Brain microvascular endothelial cell (primary cell): ENCODE data around the gene FERMT1.

ENCODE experiments used
- DNase-seq: peaks from one replicate; pipeline ENCODE4 v3.0.0-alpha.2; 2020
- H3K27ac ChIP-seq: fragments of 250-450 bp; sonication (Bioruptor Pico); 2 replicates; pipeline ENCODE4 v1.5.1; 2020; ENCODE audit warnings: mild to moderate bottlenecking, moderate library complexity
- H3K27me3 ChIP-seq: fragments of 250-450 bp; sonication (Bioruptor Pico); replicated peaks from 2 replicates; pipeline ENCODE4 v1.5.1; 2020; ENCODE audit warnings: mild to moderate bottlenecking
- H3K36me3 ChIP-seq: fragments of 250-450 bp; sonication (Bioruptor Pico); replicated peaks from 2 replicates; pipeline ENCODE4 v1.5.1; 2020; ENCODE audit warnings: mild to moderate bottlenecking
- H3K4me3 ChIP-seq: 2 replicates; pipeline ENCODE4 v1.5.1; 2011; ENCODE audit warnings: low read depth, mild to moderate bottlenecking, control low read depth, low read length, moderate library complexity
- CTCF ChIP-seq: IDR thresholded peaks from 2 replicates; pipeline ENCODE4 v1.5.1; 2011; ENCODE audit warnings: low read depth, mild to moderate bottlenecking, moderate library complexity, low read length, control low read depth, inconsistent platforms; ENCODE audit errors: missing control alignments
- in situ Hi-C: cut with HindIII; loops from 2 replicates; pipeline ENCODE4 v1.10.0; 2017; ENCODE audit warnings: low sequenced_read_pairs, low pct_ligation_motif_present

Gene FERMT1

GRCh38 chr20:6135347-6135746 is 12.5 kb upstream of the FERMT1 start:
- peaks cover 2% of the 10 kb centered on the region for H3K27me3 ChIP-seq
- no peak for TF ChIP-seq CTCF
- no peak for DNase-seq
- H3K27ac ChIP-seq, result no peak overlapping the region
- H3K36me3 ChIP-seq, result no peaks in the 10 kb centered on the region
- H3K4me3 ChIP-seq, result no peak overlapping the region
- in situ Hi-C loops, result no loop called here

- no peak for TF ChIP-seq CTCF
- DNase-seq, result no peak
- no peak overlapping the region for H3K4me3 ChIP-seq
- no peak overlapping the region for H3K27ac ChIP-seq
- in situ Hi-C loops, result no loop called here
- H3K27me3 ChIP-seq, result peaks cover 2% of the 10 kb centered on the region
- no peaks in the 10 kb centered on the region for H3K36me3 ChIP-seq
These were observed 11.8 kb upstream of the FERMT1 start for GRCh38 chr20:6134592-6134991.

- H3K27ac ChIP-seq, result no peak overlapping the region
- DNase-seq, result no peak
- no peak for TF ChIP-seq CTCF
- in situ Hi-C loops, result no loop called here
- H3K27me3 ChIP-seq, result no peaks in the 10 kb centered on the region
- H3K4me3 ChIP-seq, result no peak overlapping the region
- H3K36me3 ChIP-seq, result no peaks in the 10 kb centered on the region
These were observed 7.2 kb upstream of the FERMT1 start for GRCh38 chr20:6130045-6130444.

- H3K27me3 ChIP-seq, result no peaks in the 10 kb centered on the region
- in situ Hi-C loops, result no loop called here
- TF ChIP-seq CTCF, result no peak
These were observed 5.0 kb upstream of the FERMT1 start for GRCh38 chr20:6127825-6128224.

GRCh38 chr20:6126846-6127245 is 4.0 kb upstream of the FERMT1 start:
- Histone ChIP-seq H3K27me3 (no peaks in the 10 kb centered on the region), H3K4me3 (no peak overlapping the region), H3K36me3 (no peaks in the 10 kb centered on the region), H3K27ac (no peak overlapping the region)
- in situ Hi-C loops, result no loop called here
- no peak for TF ChIP-seq CTCF
- DNase-seq, result no peak

More at GRCh38 chr20:6127825-6128224, 5.0 kb upstream of the FERMT1 start:
- Histone ChIP-seq H3K27ac (no peak overlapping the region), H3K4me3 (no peak overlapping the region), H3K36me3 (no peaks in the 10 kb centered on the region)
- DNase-seq, result no peak

GRCh38 chr20:6123649-6124014 is 802 bp upstream of the FERMT1 start:
- no peak for DNase-seq
- no peak overlapping the region for H3K27ac ChIP-seq

More at GRCh38 chr20:6123649-6124014, 802 bp upstream of the FERMT1 start:
- Histone ChIP-seq H3K4me3 (peak overlapping the region; percentile 64), H3K27me3 (no peaks in the 10 kb centered on the region), H3K36me3 (no peaks in the 10 kb centered on the region)
- in situ Hi-C loops, result no loop called here
- TF ChIP-seq CTCF, result no peak
